K562 (cell line): ENCODE measurements around the gene ZC3H15. TPM values are rescaled to one million over a fixed set of nuclear protein-coding genes. Genes with fewer than 3 reads are reported as not detected.
A peak's percentile ranks its signal among the peaks of the same experiment; 100 is the strongest.

Experiments used
- CEBPG ChIP-seq, 3 experiments: fragments of 200-800 bp in 1 of 3; sonication (Bioruptor generic) in 1 of 3; sonication (generic) in 1 of 3; formaldehyde crosslinking in 1 of 3; IDR thresholded peaks in 2 of 3; conservative IDR thresholded peaks in 1 of 3; 2 replicates each; pipeline versions ENCODE4 v1.6.1 to v1.8.0; 2016 to 2022; ENCODE audit warnings: missing compliant biosample characterization in 2 of 3, missing genetic modification characterization in 2 of 3, mild to moderate bottlenecking in 1 of 3, missing genetic modification reagents in 1 of 3
- GTF3C2 ChIP-seq: IDR thresholded peaks from 3 replicates; pipeline ENCODE4 v1.6.1; 2011; ENCODE audit warnings: borderline replicate concordance, mild to moderate bottlenecking, moderate library complexity; ENCODE audit not compliant: insufficient read length; ENCODE audit errors: extremely low read depth
- HBP1 ChIP-seq: fragments of 450-650 bp; formaldehyde crosslinking; IDR thresholded peaks from 2 replicates; pipeline ENCODE4 v1.4.0; 2022; ENCODE audit warnings: missing genetic modification characterization
- PHF20 ChIP-seq: fragments of 450-650 bp; IDR thresholded peaks from 2 replicates; pipeline ENCODE4 v1.6.1; 2018; ENCODE audit not compliant: partially characterized antibody
- PURB ChIP-seq: sonication (generic); formaldehyde crosslinking; IDR thresholded peaks from 2 replicates; pipeline ENCODE4 v1.9.0; 2021; ENCODE audit warnings: low read depth, mild to moderate bottlenecking, missing genetic modification reagents
- SPI1 ChIP-seq: IDR thresholded peaks from 2 replicates; pipeline ENCODE4 v1.6.1; 2011; ENCODE audit warnings: low read depth, low read length, control low read depth, borderline replicate concordance
- ZBTB26 ChIP-seq: fragments of 450-650 bp; formaldehyde crosslinking; IDR thresholded peaks from 2 replicates; pipeline ENCODE4 v1.4.0; 2022; ENCODE audit warnings: missing genetic modification characterization
- ZBTB7A ChIP-seq: IDR thresholded peaks from 2 replicates; pipeline ENCODE4 v1.6.1; 2011; ENCODE audit warnings: low read depth, mild to moderate bottlenecking, low read length, moderate library complexity, borderline replicate concordance; ENCODE audit not compliant: control insufficient read depth
- ZNF3 ChIP-seq: fragments of 250-450 bp; sonication (Bioruptor Pico); IDR thresholded peaks from 2 replicates; pipeline ENCODE4 v1.5.0; 2021; ENCODE audit warnings: mild to moderate bottlenecking, moderate library complexity
- ZZZ3 ChIP-seq: fragments of 450-650 bp; IDR thresholded peaks from 2 replicates; pipeline ENCODE4 v1.6.1; 2016; ENCODE audit warnings: antibody characterized with exemption, mild to moderate bottlenecking, moderate library complexity
- polyA plus RNA-seq, 8 experiments: library from polyadenylated mRNA; depleted of rRNA in 4 of 8; stranded (reverse) in 5 of 8; unstranded in 3 of 8; fragments of >200 nt; fragmentation: Nextera tagmentation in 2 of 8; fragmentation: Illumina TruSeq in 1 of 8; extraction: Ambion mirVana in 2 of 8; extraction: Trizol in 1 of 8; gene quantifications; 2 replicates each; pipeline versions ENCODE4 v1.2.1 to v1.2.3, GENCODE V29; 2011 to 2014; ENCODE audit warnings: inconsistent platforms in 1 of 8, missing spikeins in 1 of 8
- total RNA-seq, 7 experiments: library from RNA; depleted of rRNA in 6 of 7; stranded (reverse); fragments of >200 nt in 6 of 7; fragmentation: Illumina TruSeq in 2 of 7; extraction: Trizol in 2 of 7; gene quantifications; 2 replicates each; pipeline versions ENCODE4 v1.2.1 to v1.2.3, GENCODE V29; 2011 to 2021; ENCODE audit warnings: low replicate concordance in 1 of 7
- TF ChIP-seq, protein P1 (sequence below), 2 experiments: fragments of 450-650 bp; formaldehyde crosslinking in 1 of 2; IDR thresholded peaks; 2 replicates each; pipeline versions ENCODE4 v1.4.0 to v1.6.1; 2014 to 2020; ENCODE audit warnings: mild to moderate bottlenecking in 2 of 2, borderline replicate concordance in 1 of 2, low read depth in 1 of 2

The ZC3H15 gene
- total and polyA plus RNA-seq, 9 of the 15 experiments (the other 6 are each of a cell fraction or from before 2014, with no cell fraction given): 132 to 286 (median 189) TPM

- no peak for TF ChIP-seq GTF3C2
- no peak for TF ChIP-seq ZBTB26
- TF ChIP-seq, protein P1, sequence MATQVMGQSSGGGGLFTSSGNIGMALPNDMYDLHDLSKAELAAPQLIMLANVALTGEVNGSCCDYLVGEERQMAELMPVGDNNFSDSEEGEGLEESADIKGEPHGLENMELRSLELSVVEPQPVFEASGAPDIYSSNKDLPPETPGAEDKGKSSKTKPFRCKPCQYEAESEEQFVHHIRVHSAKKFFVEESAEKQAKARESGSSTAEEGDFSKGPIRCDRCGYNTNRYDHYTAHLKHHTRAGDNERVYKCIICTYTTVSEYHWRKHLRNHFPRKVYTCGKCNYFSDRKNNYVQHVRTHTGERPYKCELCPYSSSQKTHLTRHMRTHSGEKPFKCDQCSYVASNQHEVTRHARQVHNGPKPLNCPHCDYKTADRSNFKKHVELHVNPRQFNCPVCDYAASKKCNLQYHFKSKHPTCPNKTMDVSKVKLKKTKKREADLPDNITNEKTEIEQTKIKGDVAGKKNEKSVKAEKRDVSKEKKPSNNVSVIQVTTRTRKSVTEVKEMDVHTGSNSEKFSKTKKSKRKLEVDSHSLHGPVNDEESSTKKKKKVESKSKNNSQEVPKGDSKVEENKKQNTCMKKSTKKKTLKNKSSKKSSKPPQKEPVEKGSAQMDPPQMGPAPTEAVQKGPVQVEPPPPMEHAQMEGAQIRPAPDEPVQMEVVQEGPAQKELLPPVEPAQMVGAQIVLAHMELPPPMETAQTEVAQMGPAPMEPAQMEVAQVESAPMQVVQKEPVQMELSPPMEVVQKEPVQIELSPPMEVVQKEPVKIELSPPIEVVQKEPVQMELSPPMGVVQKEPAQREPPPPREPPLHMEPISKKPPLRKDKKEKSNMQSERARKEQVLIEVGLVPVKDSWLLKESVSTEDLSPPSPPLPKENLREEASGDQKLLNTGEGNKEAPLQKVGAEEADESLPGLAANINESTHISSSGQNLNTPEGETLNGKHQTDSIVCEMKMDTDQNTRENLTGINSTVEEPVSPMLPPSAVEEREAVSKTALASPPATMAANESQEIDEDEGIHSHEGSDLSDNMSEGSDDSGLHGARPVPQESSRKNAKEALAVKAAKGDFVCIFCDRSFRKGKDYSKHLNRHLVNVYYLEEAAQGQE (IDR thresholded peaks at IDR 0.05; ENCODE audit: borderline replicate concordance): peak; percentile 47; the same call in 1 of the 2 replicates
- TF ChIP-seq, protein P1 (CRISPR knock-in tag; IDR thresholded peaks at IDR 0.05; ENCODE audit: low read depth): no peak
- no peak for TF ChIP-seq HBP1 (CRISPR knock-in tag)
- TF ChIP-seq SPI1: no peak
- no peak for TF ChIP-seq ZNF3 (CRISPR knock-in tag)
- no peak for TF ChIP-seq PURB (CRISPR knock-in tag)
- TF ChIP-seq ZZZ3: peak; percentile 63; the same call in 1 of the 2 replicates
- no peak for TF ChIP-seq CEBPG (CRISPR knock-in tag; IDR thresholded peaks at IDR 0.05)
- TF ChIP-seq CEBPG (tag; conservative IDR thresholded peaks at IDR 0.05 in 1 of 2, IDR thresholded peaks at IDR 0.05 in 1 of 2): peak; percentile 67 to 80
- TF ChIP-seq ZBTB7A: no peak
- TF ChIP-seq PHF20: no peak
These were observed 18.0 kb downstream of the ZC3H15 start (continued) for GRCh38 chr2:186503827-186504606.
